GM23248 (cell line): ENCODE data around the gene BCL2. TPM values are rescaled to one million over a fixed set of nuclear protein-coding genes. Genes with fewer than 3 reads are reported as not detected.

Source experiments
- DNase-seq: peaks from one replicate; pipeline ENCODE4 v3.0.0-alpha.2; 2015
- H2AFZ ChIP-seq: fragments of 200-600 bp; sonication (generic); 2 replicates; pipeline ENCODE4 v1.6.1; 2016; ENCODE audit warnings: antibody characterized with exemption
- H3F3A ChIP-seq: fragments of 200-600 bp; sonication (generic); 2 replicates; pipeline ENCODE4 v1.6.1; 2016; ENCODE audit warnings: mild to moderate bottlenecking, antibody characterized with exemption, mixed run types; ENCODE audit not compliant: insufficient read depth
- H3K27ac ChIP-seq: fragments of 200-600 bp; sonication (generic); 2 replicates; pipeline ENCODE4 v1.5.1; 2016; ENCODE audit warnings: mild to moderate bottlenecking
- H3K27me3 ChIP-seq: fragments of 200-600 bp; sonication (generic); replicated peaks from 2 replicates; pipeline ENCODE4 v1.6.1; 2016; ENCODE audit warnings: mild to moderate bottlenecking; ENCODE audit not compliant: insufficient read depth
- H3K36me3 ChIP-seq: fragments of 200-600 bp; sonication (generic); 2 replicates; pipeline ENCODE4 v1.6.1; 2016; ENCODE audit warnings: low read depth, mild to moderate bottlenecking
- H3K4me1 ChIP-seq: fragments of 200-600 bp; sonication (generic); 2 replicates; pipeline ENCODE4 v1.6.1; 2016; ENCODE audit warnings: mild to moderate bottlenecking; ENCODE audit not compliant: insufficient read depth
- H3K4me2 ChIP-seq: fragments of 200-600 bp; sonication (generic); one replicate; pipeline ENCODE4 v1.6.1; 2016; ENCODE audit warnings: mild to moderate bottlenecking; ENCODE audit not compliant: unreplicated experiment
- H3K4me3 ChIP-seq: fragments of 200-600 bp; sonication (generic); 2 replicates; pipeline ENCODE4 v1.5.1; 2016; ENCODE audit warnings: mild to moderate bottlenecking
- H3K79me2 ChIP-seq: fragments of 200-600 bp; sonication (generic); 2 replicates; pipeline ENCODE4 v1.6.1; 2016; ENCODE audit warnings: mild to moderate bottlenecking; ENCODE audit not compliant: insufficient read depth
- H3K9ac ChIP-seq: fragments of 200-600 bp; sonication (generic); 2 replicates; pipeline ENCODE4 v1.6.1; 2016; ENCODE audit warnings: mild to moderate bottlenecking
- H3K9me2 ChIP-seq: fragments of 200-600 bp; sonication (generic); 2 replicates; pipeline ENCODE4 v1.6.1; 2016; ENCODE audit warnings: mixed run types, mild to moderate bottlenecking, moderate library complexity; ENCODE audit not compliant: insufficient read depth
- H3K9me3 ChIP-seq: fragments of 200-600 bp; sonication (generic); one replicate; pipeline ENCODE4 v1.6.1; 2017; ENCODE audit warnings: low read depth
- H4K20me1 ChIP-seq: fragments of 200-600 bp; sonication (generic); 2 replicates; pipeline ENCODE4 v1.6.0; 2016; ENCODE audit not compliant: insufficient read depth
- EZH2 ChIP-seq: fragments of 200-600 bp; sonication (generic); IDR thresholded peaks from 2 replicates; pipeline ENCODE4 v1.6.1; 2018; ENCODE audit warnings: antibody characterized with exemption, mild to moderate bottlenecking; ENCODE audit not compliant: insufficient read depth, poor library complexity, severe bottlenecking
- EZH2phosphoT487 ChIP-seq: fragments of 200-600 bp; sonication (generic); IDR thresholded peaks from 2 replicates; pipeline ENCODE4 v1.6.1; 2018; ENCODE audit warnings: antibody characterized with exemption, moderate library complexity, mild to moderate bottlenecking, low read depth; ENCODE audit not compliant: insufficient read depth
- WGBS, 2 experiments: methylation state at CpG; one replicate each; pipeline ENCODE4 v1.1.6; 2015 to 2017; ENCODE audit warnings: low lambda C conversion rate in 2 of 2, low coverage in 1 of 2; ENCODE audit errors: missing lambda C conversion rate in 2 of 2; 5-methylcytosine and 5-hydroxymethylcytosine counted together
- in situ Hi-C: fragments of 300-500 bp; cut with MboI; formaldehyde crosslinking; loops from 2 replicates; pipeline ENCODE4 v1.15.0; 2020
- polyA plus RNA-seq: library from polyadenylated mRNA; unstranded; fragments of >200 nt; fragmentation: Nextera tagmentation; extraction: Ambion mirVana; gene quantifications from 2 replicates; pipeline ENCODE4 v1.2.1, GENCODE V29; 2016
- total RNA-seq: library from RNA; depleted of rRNA; stranded (reverse); fragments of >200 nt; shearing (Covaris generic); gene quantifications from 2 replicates; pipeline ENCODE4 v1.2.3, GENCODE V29; 2014

BCL2 gene
- total and polyA plus RNA-seq, 2 experiments from 2014 or later: 0.30 to 1.5 TPM

DNA sequence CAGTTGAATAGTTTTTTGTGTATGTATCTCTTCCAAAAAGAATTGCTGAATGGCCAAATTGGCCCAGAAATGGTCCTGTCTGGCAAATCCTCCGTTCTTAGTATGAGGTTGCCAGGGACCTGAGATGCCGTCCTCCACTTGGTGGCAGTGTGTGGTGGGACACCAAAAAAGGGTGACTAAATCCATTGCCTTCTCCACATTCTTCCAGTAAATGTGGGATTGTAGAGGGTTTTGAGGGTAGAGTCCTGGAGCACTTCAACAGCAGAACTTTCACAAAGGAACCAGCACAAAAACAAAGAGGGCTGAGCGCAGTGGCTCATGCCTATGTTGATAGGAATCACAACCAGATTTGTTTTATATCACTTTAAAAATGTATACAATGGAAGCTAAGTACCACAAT is 199.9 kb downstream of the BCL2 start:
- H3K27ac ChIP-seq: no peak overlapping the region
- no peaks in the 10 kb centered on the region for H3K79me2 ChIP-seq
- H3K4me1 ChIP-seq: no peaks in the 10 kb centered on the region
- DNase-seq: peak; percentile 44
- in situ Hi-C loops: no loop called here
- no peaks in the 10 kb centered on the region for H4K20me1 ChIP-seq
- TF ChIP-seq EZH2phosphoT487: no peak
- no peak for TF ChIP-seq EZH2
- H2AFZ ChIP-seq: no peak overlapping the region
- peaks cover 28% of the 10 kb centered on the region for H3K27me3 ChIP-seq
- 36 to 44% methylated on average over 3 of the region's 3 CpGs for WGBS, 2 experiments
- H3K36me3 ChIP-seq: no peaks in the 10 kb centered on the region
- no peaks in the 10 kb centered on the region for H3K9me2 ChIP-seq
- no peak overlapping the region for H3K9ac ChIP-seq
- H3K4me2 ChIP-seq: no peak overlapping the region
- H3F3A ChIP-seq: no peaks in the 10 kb centered on the region
- no peak overlapping the region for H3K4me3 ChIP-seq
- no peaks in the 10 kb centered on the region for H3K9me3 ChIP-seq

DNA sequence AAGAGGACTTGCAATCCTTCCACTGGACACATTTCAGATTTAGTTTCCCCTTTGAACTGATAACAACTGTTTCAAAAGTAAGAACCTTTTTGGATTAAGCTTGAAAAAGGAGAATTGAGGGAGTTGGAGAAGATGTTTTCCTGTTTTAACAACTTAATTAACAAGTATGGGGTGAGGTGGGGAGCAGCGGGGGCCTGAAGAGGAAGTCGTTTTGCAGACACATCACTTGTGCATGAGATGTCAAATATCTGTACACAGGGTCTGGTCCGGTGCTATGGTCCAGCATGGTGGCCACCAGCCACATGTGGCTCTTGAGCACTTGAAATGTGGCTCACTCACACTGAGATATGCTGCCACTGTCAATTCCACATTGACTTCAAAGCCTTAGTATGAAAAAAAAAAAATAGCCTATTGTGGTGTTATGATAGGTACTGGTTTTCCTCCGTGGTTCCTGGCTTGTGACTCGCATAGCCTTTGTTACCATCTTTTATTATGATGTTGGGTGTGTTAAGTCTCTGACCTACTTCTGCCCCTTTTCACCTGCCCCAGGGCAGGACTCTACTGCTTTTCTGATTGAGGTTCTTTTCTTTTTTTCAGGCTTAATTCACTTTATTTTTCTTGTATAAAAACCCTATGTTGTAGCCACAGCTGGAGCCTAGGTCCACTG is 205.5 kb downstream of the BCL2 start:
- TF ChIP-seq EZH2phosphoT487 (no peak), EZH2 (no peak)
- H3K27me3 ChIP-seq: peaks cover 26% of the 10 kb centered on the region
- H2AFZ ChIP-seq: no peak overlapping the region
- H3K4me3 ChIP-seq: no peak overlapping the region
- no peak overlapping the region for H3K4me2 ChIP-seq
- no peaks in the 10 kb centered on the region for H3K9me3 ChIP-seq
- no peaks in the 10 kb centered on the region for H4K20me1 ChIP-seq
- DNase-seq: no peak
- in situ Hi-C loops: no loop called here
- H3K9ac ChIP-seq: no peak overlapping the region
- H3F3A ChIP-seq: no peaks in the 10 kb centered on the region
- no peaks in the 10 kb centered on the region for H3K4me1 ChIP-seq
- no peaks in the 10 kb centered on the region for H3K9me2 ChIP-seq
- H3K36me3 ChIP-seq: no peaks in the 10 kb centered on the region
- WGBS, 2 experiments: 63 to 68% methylated on average over 5 of the region's 5 CpGs
- H3K27ac ChIP-seq: no peak overlapping the region
- no peaks in the 10 kb centered on the region for H3K79me2 ChIP-seq

DNA sequence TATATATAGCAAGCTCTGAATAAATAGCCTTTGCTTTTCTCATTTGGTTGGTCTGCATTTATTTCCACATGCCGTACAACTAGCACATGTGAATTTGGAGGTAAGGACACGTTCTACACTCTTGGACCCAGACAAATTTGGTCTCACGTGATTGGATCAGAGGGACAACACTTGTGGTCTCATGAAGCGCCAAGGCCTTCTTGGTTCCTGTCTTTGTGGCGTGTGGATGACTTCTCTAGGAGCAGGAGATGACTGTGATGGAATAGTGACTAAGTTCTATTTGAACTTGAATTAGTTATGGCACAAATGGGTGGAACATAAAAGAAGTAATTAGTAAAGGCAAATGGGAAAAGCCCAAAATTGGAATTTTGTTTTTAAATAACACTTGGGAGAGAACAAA is 206.9 kb downstream of the BCL2 start:
- no peaks in the 10 kb centered on the region for H3K36me3 ChIP-seq

DNA sequence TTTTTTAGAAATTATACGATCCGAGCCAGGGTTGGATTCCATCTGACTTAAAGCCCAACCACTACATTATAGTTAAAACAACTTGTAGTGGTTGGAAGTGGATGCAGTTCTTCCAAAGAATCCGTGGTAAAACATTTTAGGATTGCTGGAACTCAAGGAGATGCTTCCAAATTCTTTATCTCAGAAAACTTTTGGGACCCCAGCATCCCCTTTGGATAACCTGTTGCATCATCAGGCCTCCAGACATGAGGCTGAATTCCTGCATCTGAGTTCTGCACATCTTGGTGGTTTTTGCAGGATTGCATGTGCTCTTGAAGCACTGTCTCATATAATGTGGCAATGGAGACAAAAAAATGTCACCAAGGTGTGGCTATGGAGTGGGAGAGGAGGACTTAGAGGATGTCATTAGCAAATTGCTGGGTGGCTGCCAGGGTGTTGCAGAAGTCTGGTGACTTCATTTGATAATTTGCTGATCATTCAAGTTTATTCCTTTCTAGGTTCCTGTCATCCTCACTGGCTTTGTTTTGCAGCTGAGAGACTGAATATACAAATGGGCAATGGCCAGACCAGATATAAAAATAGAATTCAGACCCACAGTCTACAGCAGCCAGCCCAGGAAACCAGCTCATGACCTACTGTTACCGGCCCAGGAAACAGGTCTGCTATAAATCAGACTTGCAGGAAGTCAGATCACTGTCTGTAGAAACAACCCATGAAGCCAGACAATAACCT is 207.7 kb downstream of the BCL2 start:
- H3K4me1 ChIP-seq: no peaks in the 10 kb centered on the region
- no peaks in the 10 kb centered on the region for H3F3A ChIP-seq
- no peak overlapping the region for H3K9ac ChIP-seq
- no peak overlapping the region for H3K4me3 ChIP-seq
- in situ Hi-C loops: no loop called here
- no peaks in the 10 kb centered on the region for H3K9me2 ChIP-seq
- TF ChIP-seq EZH2 (no peak), EZH2phosphoT487 (no peak)
- H3K27ac ChIP-seq: no peak overlapping the region
- no peaks in the 10 kb centered on the region for H3K36me3 ChIP-seq
- no peaks in the 10 kb centered on the region for H3K79me2 ChIP-seq
- H3K4me2 ChIP-seq: no peak overlapping the region
- 27 to 32% methylated on average over 4 of the region's 4 CpGs for WGBS, 2 experiments
- H3K9me3 ChIP-seq: no peaks in the 10 kb centered on the region
- no peaks in the 10 kb centered on the region for H4K20me1 ChIP-seq
- H3K27me3 ChIP-seq: peaks cover 21% of the 10 kb centered on the region
- peak; percentile 8 for DNase-seq
- H2AFZ ChIP-seq: no peak overlapping the region

More for the DNA sequence above, 206.9 kb downstream of the BCL2 start:
- Histone ChIP-seq H3K9ac (no peak overlapping the region), H3K9me2 (no peaks in the 10 kb centered on the region), H3K4me2 (no peak overlapping the region), H3K79me2 (no peaks in the 10 kb centered on the region), H3F3A (no peaks in the 10 kb centered on the region), H3K4me1 (no peaks in the 10 kb centered on the region), H3K4me3 (no peak overlapping the region), H3K27me3 (peaks cover 23% of the 10 kb centered on the region), H3K27ac (no peak overlapping the region), H3K9me3 (no peaks in the 10 kb centered on the region), H4K20me1 (no peaks in the 10 kb centered on the region), H2AFZ (no peak overlapping the region)
- in situ Hi-C loops: no loop called here
- 60 to 69% methylated on average over 5 of the region's 5 CpGs for WGBS, 2 experiments
- TF ChIP-seq EZH2phosphoT487 (no peak), EZH2 (no peak)
- no peak for DNase-seq
